Measurements from ENCODE around the gene DNAJC25.
"Not testable (repeated sequence)": the region's sequence is repeated elsewhere in the genome, so short reads cannot be mapped to it uniquely, and the experiment has no call there.

DNAJC25 gene

DNA sequence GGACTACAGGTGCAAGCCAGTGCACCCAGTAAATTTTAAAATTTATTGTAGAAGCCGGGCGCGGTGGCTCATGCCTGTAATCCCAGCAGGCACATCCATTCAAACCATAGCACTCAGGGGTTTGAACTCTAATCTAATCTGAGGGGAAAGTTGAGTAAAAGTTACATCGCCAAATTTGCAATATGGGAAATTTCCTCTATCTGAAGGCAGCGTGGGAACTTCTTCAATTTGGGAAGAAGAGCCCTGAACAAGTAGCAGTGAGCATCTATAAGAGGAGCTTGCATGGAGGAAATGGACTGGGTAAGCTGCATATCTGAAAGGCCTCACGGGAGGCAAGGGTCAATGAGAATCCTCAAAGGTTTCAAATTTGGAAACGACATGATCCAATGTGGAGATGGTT, 2.7 kb upstream of the DNAJC25 start:
- no peak for DNase-seq

DNA sequence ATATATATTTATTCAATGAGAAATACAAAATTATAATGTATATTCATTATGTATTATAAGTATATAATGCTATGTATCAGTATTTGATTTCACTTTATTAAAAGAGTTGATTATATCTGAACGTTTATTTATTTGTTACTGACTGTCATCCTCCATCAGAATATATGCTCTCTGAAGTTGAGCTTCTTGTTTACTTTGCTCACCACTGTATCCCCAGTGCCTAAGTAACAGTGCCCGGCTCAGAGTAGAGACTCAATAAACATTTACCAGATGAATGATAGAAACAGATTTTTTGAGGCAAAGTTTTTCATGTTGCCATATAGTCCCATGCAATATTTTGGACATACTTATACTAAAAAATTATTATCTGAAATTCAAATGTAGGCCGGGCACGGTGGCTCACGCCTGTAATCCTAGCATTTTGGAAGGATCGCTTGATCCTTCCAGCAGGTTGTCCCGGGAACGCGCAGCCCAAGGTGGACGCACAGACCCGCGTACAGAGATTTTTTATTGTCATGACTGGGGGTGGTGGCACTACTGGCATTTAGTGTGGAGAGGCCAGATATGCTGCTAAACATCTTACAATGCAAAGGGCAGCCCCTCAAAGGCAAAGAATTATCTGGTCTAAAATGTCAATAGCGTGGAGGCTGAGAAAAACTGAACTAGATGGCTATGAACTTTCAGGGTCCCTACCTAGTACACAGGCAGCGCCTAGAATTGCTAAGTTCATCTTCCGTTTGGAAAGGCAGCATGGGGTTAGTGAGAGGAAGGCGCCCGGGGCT, 761 bp upstream of the DNAJC25 start:
- DNase-seq, result no peak

DNA sequence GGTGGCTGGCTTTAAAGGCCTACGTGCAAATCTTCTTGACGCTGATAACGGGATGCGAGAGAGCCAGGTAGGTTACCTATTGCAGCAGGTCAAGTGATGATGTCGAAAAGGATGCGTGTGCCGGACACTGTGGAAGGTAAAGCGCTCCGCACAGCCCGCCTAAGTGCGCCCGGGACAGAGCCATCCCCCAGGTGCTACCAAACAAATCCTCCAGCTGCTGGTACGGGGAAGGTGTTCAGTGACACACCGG, 245 bp upstream of the DNAJC25 start:
- no peak for DNase-seq

DNA sequence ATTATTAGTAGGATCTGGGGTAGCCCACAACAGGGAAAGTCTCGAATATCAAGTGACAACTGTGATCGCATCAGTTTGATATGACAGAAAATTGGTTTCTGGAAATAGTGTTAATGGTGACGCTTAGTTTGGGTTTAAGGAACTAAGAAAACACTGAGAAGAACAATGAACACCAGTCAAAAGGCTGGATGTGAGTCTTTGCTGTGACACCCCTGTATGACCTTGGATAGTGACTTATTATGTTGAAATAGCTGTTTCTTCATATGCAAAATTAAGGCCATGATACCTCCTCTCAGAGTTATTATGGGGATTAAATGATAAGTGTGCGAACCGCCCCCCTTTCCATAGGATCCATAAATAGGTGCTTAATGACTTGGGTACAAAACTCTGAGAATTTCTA, 926 bp downstream of the DNAJC25 start:
- no peak for DNase-seq

DNA sequence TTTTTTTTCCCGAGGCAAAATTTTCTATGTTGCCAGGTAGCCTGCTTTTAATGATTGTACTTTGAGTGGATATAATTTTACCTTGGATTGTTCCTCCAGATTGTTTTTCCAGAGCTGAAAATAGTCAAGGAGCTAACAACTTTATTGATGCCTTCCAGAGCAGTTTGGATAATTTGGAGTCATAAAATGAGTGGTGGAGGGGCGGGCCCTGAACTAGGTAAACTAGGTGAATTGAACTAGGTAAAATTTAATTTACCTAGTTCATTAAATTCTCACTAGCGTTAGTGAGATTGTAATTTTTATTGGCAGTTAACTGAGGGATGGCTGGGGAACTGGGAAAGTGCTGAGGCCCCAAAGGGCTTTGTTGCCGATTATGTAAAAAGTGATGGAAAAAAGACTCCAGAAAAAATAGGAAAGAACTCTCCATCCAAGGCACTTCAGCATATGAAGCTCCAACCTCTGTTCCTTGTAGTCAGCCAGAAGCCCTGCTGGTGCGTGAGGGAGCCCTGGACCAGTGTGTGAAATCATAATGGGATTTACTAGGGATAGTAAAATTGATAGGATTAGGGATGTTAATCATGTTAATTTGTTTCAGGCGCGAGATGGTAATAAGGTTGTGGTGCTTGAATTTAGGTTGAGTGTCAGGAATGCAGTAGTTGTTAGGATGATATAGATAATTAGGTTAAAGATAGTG, 1.7 kb downstream of the DNAJC25 start:
- DNase-seq, result no peak

DNA sequence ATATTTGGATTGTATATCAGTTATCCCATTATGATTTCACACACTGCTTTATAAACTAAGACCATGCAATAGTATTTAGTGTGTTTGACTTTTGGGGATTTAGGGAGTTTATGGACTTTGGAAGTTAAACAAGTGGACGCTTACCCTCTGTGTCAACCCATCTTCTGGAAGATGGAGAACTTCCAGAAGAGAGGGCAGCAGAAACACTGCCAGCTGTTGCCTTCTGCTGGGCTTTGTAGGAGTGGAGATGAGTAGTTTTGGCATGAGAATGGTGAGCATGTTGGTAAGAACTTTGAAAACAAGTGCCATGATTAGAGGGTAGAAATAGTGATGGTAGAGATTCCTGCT, 2.2 kb downstream of the DNAJC25 start:
- DNase-seq, result no peak

DNA sequence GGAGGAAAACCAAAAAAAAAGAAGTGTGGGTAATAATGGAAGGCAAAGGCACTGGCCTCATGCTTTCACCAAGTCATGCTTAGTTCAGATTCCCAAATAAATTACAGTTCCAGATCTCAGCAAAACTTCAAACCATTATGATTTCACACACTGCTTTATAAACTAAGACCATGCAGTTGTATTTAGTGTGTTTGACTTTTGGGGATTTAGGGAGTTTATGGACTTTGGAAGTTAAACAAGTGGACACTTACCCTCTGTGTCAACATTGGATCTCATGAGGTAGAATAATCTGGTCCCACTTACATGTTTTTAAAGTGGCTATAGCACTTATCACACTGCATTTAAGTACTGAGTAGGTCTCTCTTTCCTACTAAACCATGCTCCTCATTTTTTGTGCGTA, 3.7 kb downstream of the DNAJC25 start:
- DNase-seq, result no peak

DNA sequence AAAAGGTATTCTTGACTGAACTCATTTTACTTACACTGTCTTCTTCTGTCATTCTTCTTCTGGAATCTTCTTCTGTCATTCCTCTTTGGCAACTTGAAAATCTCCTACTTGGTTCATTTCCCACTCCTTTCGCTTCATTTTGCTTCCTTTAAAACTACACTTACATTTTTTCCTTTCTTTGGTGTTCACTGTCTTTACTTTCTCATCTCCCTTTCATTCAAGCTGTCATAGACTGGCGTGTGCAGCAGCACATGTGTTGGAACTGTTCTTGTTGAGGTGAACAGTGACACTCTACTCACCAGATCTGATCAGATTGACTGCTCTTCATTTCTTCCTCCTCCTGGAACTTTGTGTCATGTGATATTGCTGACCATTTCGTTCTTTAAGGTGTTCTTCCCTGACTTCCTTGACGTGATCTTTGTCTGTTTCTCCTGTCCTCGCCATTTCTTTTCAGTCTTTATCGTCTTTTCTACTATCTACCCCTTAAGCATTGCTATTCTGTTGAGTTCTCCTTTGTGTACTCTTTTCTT, 6.4 kb downstream of the DNAJC25 start:
- DNase-seq, result no peak

DNA sequence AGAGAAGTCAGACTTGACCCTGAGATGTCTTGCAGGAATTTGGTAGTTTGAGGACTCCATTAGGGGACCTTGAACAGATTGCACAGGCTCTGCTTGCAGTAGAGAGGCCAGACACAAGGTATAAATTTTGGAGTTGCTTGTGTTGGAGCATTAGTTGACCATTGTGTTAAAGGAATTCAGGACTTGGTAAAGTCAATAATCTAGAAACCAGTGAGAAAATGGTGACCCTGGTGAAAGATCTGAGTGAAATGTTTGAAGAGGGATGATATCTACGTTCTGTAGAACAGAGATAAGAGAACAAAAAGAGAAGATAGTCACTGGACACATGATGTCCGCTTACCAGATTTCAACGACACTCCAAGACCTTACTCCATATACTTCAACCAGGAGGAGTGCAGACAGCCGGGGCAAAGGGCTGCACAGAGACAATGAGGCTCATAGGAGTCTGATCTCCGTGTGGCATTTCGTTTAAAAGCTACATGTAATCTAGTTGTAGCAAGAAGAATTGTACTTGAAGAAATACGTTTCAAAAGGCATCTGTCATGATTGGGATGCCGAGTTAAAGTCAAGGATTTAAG, 13.2 kb downstream of the DNAJC25 start:
- no peak for DNase-seq

DNA sequence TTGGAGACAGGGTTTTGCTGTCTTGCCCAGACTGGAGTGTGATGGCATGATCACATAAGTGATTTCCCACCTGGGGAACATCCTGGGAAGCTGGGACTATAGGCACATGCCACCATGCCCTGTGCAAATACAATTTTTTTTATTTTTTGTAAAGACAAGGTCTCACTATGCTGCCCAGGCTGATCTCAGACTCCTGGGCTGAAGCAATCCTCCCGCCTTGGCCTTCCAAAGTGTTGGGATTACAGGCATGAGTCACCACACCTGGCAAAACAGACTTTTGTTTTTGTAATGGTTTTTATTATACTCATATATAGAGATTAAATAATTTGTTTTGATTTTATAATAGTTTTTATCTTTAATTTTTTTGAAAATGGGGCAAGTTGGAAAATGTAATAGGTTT, 14.7 kb downstream of the DNAJC25 start:
- DNase-seq, result no peak

DNA sequence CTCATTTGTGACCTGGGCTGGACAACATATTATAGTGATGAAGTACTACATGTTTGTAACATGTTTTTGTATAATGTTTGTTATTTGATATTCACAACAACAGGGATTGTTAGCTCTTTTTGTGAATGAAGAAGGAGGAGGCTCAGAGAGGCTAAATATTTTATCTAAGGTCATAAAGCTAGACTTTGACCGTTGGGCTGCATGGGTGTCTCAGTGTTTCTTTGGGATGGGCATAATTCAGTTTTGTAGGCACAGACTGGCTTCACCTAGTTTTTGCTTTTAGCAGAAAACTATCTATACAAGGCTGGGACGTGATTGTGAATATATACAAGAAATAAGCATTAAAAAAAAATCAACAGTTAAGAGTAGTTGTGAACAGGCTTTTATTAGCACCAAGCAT, 15.3 kb downstream of the DNAJC25 start:
- DNase-seq, result no peak

DNA sequence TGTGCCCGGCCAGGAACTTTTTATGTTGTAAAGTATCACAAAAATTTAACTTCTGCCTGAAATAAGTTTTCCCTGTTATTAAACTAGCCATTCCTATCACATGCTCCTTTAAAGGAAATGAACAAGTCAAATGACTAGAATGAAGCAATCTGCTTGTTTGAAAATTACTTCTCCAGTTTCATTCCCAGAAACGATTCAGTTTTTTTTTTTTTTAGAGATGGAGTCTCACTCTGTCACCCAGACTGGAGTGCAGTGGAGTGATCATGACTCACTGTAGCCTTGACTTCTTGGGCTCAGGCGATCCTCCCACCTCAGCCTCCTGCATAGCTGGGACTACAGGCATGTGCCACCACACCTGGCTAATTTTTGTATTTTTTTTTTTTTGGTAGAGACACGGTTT, 16.9 kb downstream of the DNAJC25 start:
- no peak for DNase-seq

DNA sequence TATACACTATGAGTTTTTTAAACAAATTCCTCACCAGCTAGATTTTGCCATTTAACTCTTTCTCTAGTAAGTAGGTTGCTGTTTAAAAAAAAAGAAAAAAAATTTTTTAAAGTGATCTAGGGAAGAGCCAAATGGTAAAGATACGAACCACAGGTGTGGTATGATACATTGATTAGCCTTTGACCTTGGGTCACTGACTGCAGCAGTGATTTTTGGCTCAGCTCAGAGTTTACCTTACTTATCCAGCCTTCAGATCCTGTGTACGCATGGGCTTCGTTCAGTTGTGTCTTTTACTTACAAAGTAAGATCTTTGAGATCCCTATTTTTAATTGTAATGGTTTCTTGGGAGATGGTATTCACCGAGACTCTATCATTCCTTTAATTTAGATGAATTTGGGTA, 17.9 kb downstream of the DNAJC25 start:
- DNase-seq, result no peak

DNA sequence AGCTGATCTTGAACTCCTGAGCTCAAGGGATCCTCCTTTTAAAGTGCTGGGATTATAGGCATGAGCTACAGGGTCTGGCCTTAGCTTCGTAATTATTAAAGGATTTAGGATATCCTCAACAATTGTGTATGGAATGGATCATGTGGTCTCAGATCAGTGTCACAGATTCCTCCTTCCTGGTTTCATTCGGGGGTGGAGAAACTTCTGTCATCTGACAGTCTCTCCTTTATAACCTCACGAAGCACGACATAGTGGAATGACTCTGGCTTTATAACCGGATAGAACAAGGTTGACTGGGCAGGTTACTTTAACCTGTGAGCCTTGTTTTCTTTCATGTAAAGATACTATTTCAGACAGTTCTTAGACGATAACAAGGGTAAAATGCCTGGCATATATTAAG, 25.9 kb downstream of the DNAJC25 start:
- no peak for DNase-seq

DNA sequence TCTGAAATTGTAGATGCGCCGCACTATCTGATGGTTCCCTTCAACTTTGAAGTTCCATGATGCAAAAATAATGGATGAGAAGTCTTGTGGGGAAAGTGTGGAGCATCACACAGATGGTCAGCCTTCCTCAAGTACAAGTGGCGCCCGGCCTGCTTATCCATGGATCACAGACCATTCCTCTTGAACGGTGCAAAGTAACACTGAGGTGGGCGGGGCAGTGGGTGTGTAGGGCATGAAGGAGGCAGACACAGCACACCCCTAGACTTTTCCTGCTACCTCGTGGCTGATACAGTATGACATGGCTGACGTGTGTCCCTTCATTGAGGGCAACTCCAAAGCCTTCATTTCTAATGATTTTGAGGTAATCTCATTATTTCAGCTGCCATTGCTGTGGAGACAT, 27.8 kb downstream of the DNAJC25 start:
- DNase-seq, result no peak

DNA sequence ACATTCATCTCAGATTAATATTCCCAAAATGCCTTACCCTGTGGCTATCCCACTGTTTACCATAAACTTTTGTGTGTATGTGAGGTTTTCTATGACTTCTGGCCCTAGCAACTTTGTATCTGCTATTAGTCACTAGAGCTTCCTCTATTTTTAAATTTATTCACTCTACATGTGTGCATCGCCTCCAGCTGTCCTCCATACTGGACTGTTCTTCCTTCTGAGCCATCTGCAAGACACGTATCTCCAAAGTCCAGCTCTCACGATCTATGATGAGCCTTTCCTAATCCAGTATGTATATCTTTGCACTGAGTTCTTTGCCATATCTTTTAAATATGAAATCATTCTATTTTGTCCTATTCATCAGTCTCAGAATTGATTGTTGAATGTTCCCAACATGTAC, 28.6 kb downstream of the DNAJC25 start:
- DNase-seq, result no peak

DNA sequence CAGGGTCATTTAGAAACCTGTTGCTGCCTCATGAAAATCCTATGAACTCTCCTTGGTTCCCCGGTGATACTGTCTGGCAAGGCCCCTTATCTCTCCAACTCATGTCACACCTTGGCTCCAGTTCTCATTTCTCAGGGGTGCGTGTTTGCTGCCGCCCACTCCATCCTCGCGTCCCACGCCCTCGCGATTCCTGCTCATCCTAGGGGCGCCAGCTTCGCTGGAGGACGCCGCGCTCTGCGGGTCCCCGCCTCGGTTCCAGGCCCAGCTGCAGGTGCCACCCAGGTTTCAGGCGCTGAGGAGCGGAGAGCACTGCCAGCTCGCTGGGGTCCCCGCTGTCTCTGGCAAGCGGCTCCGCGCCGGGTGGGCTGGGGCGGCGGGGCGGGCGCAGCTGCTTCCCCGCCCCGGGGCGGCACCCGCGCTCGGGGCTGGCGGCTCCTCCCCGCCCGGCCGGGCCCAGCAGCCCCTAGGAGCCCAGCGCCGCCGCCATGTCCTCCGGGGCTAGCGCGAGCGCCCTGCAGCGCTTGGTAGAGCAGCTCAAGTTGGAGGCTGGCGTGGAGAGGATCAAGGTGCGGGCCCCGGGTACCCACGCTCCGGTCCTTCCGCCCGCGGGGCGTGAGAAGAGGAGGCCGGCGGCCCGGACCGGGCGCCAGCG, 30.1 kb downstream of the DNAJC25 start, which contains the start of gene GNG10:
TSS of gene GNG10 (plus strand) at position 456 of the 652 bp plus-strand sequence. CDS start at position 486, 30 bp downstream.
- peak; percentile 40 for DNase-seq

DNA sequence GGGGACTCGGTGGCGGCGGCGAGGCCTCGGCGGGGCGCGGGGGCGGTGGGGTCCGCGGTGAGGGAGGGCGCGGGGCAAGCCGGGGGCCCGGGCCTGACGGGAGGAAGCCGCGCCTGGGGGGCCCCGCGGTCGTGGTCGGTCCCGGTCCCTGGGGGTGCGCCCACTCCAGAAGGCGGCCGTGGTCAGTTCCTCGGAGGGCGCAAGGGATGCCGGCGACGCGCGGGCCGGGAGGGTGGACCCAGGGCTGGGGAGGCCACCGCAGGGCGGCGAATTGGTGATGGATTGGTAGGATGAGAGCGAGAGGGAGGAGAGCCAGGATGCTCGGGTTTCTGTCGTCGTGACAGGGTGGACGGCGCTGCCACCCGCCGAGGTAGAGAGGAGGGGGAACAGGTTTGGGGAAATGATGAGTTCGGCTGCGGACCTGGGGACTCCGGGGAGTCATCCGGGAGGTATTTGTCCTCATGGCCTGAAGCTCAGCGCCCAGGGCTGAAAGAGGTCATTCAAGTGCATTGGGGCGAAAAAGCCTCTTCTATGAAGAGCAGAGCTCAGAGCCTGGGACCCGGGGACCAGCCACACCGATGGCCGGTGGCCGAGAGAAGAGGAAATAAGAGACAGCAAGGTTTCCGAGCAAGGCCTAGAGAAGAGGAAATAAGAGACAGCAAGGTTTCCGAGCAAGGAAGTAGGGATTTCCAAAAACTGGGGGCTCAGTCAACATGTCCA, 30.8 kb downstream of the DNAJC25 start:
- no peak for DNase-seq

DNA sequence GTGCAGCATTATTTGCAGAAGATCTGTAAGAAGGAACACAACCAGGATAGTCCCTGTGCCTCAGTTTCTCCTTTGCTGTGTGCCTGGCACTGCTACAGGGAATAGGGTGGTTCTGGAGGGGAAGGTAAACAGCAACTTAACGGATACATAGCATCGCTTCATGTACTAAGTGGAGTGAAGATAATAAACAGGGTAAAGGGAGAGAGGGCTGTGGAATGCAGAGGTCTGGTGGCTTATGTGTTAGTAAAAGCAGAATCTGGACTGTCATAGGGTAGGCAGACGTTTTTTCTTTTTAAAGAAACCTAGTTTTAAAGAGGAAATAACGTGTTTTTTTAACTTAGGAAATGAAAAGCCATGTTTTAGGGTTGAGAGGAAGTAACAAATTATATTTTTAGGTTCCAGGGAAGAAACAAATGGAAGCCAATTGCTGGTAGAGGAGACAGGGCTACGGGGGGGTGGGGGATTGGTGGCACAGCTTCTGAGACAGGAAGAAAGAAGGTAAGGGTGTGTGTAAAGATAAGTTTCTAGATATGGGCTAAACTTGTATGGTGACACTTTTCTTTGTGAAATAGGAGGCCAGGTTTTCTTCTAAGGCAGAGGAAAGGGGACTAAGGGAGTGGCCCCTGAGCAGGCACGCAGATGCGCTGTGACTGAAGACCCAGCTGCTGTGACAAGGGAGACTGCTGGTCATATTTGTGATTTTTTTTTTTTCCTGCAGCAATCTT, 31.6 kb downstream of the DNAJC25 start:
- DNase-seq, result no peak

DNA sequence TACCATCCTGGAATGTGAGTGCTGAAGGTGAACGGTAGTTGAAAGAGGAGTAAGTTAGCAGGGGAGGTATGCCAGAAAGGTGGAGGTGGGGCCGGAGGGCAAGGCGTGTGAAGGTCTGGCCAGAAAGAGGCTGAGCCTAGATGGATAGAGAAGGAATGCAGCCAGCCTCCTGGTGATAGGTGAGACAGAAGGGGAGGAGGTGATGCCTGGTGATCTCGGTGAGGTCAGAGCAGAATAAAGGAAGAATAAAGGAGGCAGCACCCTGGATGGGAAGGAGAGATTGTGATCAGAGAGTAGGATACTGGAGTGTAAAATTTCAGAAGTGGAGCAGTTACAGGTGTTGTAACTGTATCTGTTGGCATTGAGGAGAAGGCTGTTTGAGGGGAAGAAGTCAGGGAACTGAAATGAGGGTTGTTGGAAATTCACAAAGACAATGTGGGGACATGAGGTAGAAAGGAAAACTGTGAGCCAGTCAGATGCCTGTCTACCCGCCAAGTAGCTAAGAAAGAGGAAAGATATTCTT, 32.2 kb downstream of the DNAJC25 start:
- DNase-seq, result no peak

DNA sequence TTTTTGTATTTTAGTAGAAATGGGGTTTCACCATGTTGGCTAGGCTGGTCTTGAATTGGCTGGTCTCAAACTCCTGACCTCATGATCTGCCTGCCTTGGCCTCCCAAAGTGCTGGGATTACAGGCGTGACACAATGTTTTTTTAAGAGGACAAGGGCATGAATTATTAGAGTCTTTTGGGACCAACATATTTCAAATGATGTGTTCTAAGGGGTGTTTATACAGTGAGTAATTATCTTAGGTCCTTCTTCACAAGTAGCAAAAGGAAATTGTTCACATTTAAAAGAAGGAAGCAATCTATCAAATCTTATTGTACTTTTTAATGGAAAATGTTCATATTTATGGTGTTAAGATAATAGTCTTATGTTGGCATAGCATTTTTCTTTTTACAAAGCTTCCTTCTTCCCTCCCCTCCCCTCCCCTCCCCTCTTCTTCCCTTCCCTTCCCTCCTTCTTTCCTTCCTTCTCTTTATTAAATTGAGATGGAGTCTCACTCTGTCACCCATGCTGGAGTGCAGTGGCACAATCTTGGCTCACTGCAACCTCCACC, 37.0 kb downstream of the DNAJC25 start:
- no peak for DNase-seq

DNA sequence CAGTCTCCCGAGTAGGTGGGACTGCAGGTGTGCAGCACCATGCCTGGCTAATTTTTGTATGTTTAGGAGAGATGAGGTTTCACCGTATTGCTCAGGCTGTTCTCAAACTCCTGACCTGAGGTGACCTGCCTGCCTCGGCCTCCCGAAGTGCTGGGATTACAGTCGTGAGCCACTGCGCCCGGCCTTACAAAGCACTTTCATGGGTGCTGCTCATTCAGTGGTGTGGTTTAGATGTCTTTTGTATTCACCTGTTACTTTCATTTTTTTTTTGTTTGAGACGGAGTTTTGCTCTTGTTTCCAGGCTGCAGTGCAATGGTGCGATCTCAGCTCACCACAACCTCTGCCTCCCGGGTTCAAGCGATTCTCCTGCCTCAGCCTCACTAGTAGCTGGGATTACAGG, 37.5 kb downstream of the DNAJC25 start:
- not testable (repeated sequence) for DNase-seq

Measured in NCI-H2107 (cell line).